ENCODE results near the gene PSRC1.

GRCh38 chr1:109266965-109267364, 16.0 kb downstream of the PSRC1 start:
- TF ChIP-seq CTCF (conservative IDR thresholded peaks at IDR 0.05; ENCODE audit: low read depth, low read length), result no peak
- no peak for TF ChIP-seq EZH2 (IDR thresholded peaks at IDR 0.05; ENCODE audit: borderline replicate concordance, low read depth, low read length, poor library complexity, severe bottlenecking)
